Activated T-helper 17 cell treated with anti-CD3 and anti-CD28 coated beads, Interleukin-2, amount 50 U/mL, for 72 hours (primary cell): Measurements from ENCODE around the gene SPINK1. TPM values are rescaled to one million over a fixed set of nuclear protein-coding genes. Genes with fewer than 3 reads are reported as not detected.

ENCODE experiments used
- total RNA-seq, 2 donors: library from RNA; stranded (reverse); gene quantifications; one replicate each; pipeline ENCODE4 v1.2.3, GENCODE V29; 2022

SPINK1 gene
- total RNA-seq, 2 donors from 2014 or later: not detected

Other genes starting within 250 kb of the SPINK1 start
- gene JAKMIP2, start 48.9 kb downstream of the SPINK1 start, total RNA-seq: 1 to 10 TPM; 2.4 to 4.3 TPM
- gene SCGB3A2, start 47.0 kb upstream of the SPINK1 start, total RNA-seq: not detected
- gene C5orf46, start 74.9 kb upstream of the SPINK1 start, total RNA-seq: not detected
- gene SPINK5, start 232.3 kb upstream of the SPINK1 start, total RNA-seq: not detected